ENCODE data around the gene CDC42EP2. TPM values are rescaled to one million over a fixed set of nuclear protein-coding genes. Genes with fewer than 3 reads are reported as not detected.

The CDC42EP2 gene
- total and polyA plus RNA-seq, 5 donors = 9.1 to 21.2 (median 11.9) TPM

DNA sequence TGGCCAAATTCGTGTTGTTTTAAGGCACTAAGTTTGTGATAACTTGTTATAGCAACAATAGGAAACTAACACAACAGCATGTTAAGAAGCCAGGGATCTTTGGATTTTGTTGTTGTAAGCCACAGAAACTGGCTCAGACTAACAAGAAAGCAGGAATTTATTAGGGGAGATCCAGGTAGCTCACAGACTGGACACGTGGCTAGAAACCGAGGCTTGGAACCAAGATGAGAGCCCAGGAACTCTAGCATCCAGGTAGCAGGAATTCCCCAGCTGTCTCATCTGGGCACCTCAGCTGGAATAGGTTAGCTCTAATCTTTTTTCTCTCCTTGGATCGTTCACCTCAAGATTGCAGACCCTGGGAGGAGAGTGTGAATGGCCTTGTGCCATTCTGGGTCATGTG is 28.0 kb upstream of the CDC42EP2 start:
- 85% methylated on average over 4 of the region's 4 CpGs for WGBS
- no peaks in the 10 kb centered on the region for H3K27me3 ChIP-seq (ENCODE audit: control insufficient read depth, insufficient read depth)
- intact Hi-C loops (cut with DNase I) = no loop called here

DNA sequence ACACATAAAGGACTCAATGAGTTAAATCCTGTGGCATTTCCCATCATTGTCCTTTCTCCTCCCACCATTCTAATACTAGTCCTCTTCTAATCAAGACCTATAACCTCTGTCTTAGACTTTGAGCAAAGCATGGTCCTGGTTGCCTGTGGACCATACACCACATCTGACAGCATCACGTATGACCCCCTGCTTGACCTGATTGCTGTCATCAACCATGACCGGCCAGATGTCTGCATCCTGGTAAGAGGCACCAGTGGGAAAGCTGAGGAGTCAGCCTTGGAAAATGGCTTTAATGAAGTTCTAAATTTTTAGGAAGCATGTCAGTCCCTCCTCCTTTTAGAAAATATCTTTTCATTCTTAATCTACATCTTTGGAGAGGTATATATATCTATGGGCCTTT is 27.1 kb upstream of the CDC42EP2 start:
- WGBS = 90% methylated on average over 2 of the region's 2 CpGs
- ATAC-seq (no peak), DNase-seq (no peak)
- Histone ChIP-seq H3K4me3 (ENCODE audit: low read length) (no peak overlapping the region), H3K9me3 (ENCODE audit: control insufficient read depth, low read length) (no peaks in the 10 kb centered on the region), H3K27ac (ENCODE audit: low read length) (no peak overlapping the region), H3K27me3 (ENCODE audit: control insufficient read depth, insufficient read depth) (no peaks in the 10 kb centered on the region), H3K4me1 (ENCODE audit: control insufficient read depth, insufficient read depth, low read length) (peaks cover 10% of the 10 kb centered on the region)
- intact Hi-C loops (cut with DNase I) = no loop called here

More for the DNA sequence above, 28.0 kb upstream of the CDC42EP2 start:
- Histone ChIP-seq H3K4me3 (ENCODE audit: low read length) (no peak overlapping the region), H3K4me1 (ENCODE audit: control insufficient read depth, insufficient read depth, low read length) (peaks cover 6% of the 10 kb centered on the region), H3K27ac (ENCODE audit: low read length) (no peak overlapping the region), H3K9me3 (ENCODE audit: control insufficient read depth, low read length) (no peaks in the 10 kb centered on the region)
- DNase-seq (no peak), ATAC-seq (no peak)

DNA sequence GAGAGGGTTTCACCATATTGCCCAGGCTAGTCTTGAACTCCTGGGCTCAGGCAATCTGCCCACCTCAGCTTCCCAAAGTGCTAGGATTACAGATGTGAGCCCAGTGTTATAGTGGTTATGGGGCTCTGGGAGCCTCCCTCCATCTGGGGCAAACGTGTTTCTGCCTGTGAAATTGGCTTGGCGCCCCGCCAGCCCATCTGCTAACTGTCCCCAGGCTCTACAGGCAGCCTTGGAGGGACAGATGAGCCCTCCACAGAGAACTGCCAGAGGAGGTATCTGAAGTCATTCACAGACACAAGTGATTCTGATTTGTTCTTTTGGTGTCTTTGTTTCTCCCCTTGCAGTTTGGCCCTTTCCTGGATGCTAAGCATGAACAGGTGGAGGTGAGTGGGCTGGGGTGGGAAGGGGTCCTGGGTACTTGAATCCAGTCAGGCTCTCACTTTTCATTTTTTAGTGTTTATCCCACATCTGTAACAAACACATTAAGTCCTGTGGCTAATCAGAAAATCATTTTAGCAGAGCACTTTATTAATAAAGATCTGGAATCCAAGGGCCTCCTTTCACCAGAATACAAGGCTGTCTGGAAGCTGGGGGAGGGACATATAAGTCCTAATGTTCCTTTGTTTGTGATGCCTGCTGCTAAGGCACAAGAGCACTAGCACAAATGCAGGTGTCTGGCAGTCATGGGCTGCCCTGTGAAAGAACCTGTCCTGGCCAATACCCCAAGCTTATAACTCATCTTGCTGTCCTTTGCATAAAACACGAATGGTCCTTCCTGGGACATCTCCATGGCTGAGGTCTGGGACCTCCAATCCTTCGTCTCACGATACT is 25.7 kb upstream of the CDC42EP2 start:
- Histone ChIP-seq H3K4me3 (ENCODE audit: low read length) (no peak overlapping the region), H3K27me3 (ENCODE audit: control insufficient read depth, insufficient read depth) (no peaks in the 10 kb centered on the region), H3K4me1 (ENCODE audit: control insufficient read depth, insufficient read depth, low read length) (peaks cover 16% of the 10 kb centered on the region), H3K27ac (ENCODE audit: low read length) (peak overlapping the region; percentile 20), H3K9me3 (ENCODE audit: control insufficient read depth, low read length) (no peaks in the 10 kb centered on the region)
- ATAC-seq (no peak), DNase-seq (peak in 2 of 3 donors; percentile 41 to 76)
- WGBS = 64% methylated on average over 6 of the region's 6 CpGs
- intact Hi-C loops (cut with DNase I) = no loop called here

DNA sequence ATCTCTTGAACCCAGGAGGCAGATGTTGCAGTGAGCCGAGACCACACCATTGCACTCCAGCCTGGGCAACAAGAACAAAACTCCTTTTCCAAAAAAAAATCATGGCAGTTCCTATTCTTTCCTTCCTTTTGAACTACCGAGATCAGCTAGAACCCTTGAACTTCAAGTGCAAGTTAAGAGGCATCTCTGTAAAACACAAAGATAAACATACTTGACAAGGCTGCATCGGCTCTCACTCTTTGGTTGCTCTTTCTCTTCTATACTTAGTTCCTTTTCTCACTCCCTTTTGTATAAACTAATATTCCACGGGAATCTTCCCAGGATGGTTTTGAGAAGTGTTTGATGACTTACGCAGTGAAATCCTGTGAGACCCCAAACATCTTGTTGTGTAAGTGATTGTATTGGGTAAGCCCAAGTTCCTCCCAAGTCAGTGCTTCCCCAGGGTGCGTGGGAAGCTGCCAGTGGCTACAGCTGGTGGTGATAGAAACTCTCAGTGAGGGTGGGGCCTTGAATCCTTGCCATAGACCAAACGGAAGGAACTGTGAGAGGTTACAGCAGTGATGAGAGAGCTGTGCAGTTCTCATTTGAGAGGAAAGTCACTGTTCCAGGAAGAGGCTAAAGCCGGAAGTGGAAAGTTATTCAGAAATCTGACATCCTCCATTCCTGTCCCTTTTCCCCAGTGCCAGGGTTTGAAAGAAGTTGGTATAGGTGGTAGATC is 24.1 kb upstream of the CDC42EP2 start:
- intact Hi-C loops (cut with DNase I) = no loop called here
- peak; percentile 95 to 97 (median 96) for DNase-seq
- H3K9me3 ChIP-seq (ENCODE audit: control insufficient read depth, low read length) = no peaks in the 10 kb centered on the region
- H3K4me3 ChIP-seq (ENCODE audit: low read length) = no peak overlapping the region
- 14% methylated on average over 8 of the region's 8 CpGs for WGBS
- peak overlapping the region; percentile 97 for H3K27ac ChIP-seq (ENCODE audit: low read length)
- ATAC-seq = peak; percentile 93 to 94
- H3K4me1 ChIP-seq (ENCODE audit: control insufficient read depth, insufficient read depth, low read length) = peaks cover 19% of the 10 kb centered on the region
- no peaks in the 10 kb centered on the region for H3K27me3 ChIP-seq (ENCODE audit: control insufficient read depth, insufficient read depth)

DNA sequence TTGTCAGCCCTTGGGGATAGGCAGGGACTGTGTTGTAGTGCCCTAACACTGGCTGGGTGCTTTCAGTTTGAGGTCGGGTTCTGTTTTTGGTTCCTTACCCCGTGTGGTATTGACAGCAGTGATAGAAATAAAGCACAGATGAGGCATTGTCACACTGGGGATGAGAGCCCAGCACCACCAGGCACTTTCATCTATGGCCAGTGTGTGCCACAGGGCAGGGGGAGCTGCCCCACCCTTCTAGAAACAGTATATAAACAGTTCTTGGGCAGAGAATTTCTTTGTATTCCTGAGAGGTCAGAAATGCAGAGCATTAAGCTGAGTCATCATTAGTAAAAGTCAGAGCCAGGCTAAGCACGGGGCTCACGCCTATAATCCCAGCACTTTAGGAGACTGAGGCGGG is 23.1 kb upstream of the CDC42EP2 start:
- DNase-seq = no peak
- WGBS = 29% methylated on average over 5 of the region's 5 CpGs
- peak; percentile 30 to 50 for ATAC-seq
- Histone ChIP-seq H3K4me3 (ENCODE audit: low read length) (no peak overlapping the region), H3K27me3 (ENCODE audit: control insufficient read depth, insufficient read depth) (no peaks in the 10 kb centered on the region), H3K9me3 (ENCODE audit: control insufficient read depth, low read length) (no peaks in the 10 kb centered on the region), H3K4me1 (ENCODE audit: control insufficient read depth, insufficient read depth, low read length) (peaks cover 19% of the 10 kb centered on the region), H3K27ac (ENCODE audit: low read length) (peak overlapping the region; percentile 97)
- intact Hi-C loops (cut with DNase I) = no loop called here

DNA sequence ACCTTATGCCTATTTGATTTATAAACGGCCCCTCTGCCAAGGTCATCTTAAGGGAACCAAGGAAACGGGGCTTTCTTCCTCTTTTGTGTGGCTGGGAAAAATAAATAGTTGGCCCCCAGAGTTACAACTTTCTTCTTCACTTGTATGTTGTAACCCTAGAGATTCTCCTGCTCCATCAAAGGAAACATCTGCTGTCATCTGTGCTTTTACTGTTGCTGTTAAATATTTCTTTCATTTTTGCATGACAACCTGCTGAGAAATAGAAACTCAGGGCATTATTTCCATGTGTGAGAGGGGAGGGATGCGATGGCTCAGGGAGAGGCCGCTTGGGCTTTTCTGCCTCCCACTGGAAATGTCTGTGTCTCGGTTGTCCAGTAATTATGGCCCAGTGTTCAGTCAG is 21.8 kb upstream of the CDC42EP2 start:
- WGBS = 69% methylated on average over 5 of the region's 5 CpGs
- Histone ChIP-seq H3K9me3 (ENCODE audit: control insufficient read depth, low read length) (no peaks in the 10 kb centered on the region), H3K4me3 (ENCODE audit: low read length) (no peak overlapping the region), H3K4me1 (ENCODE audit: control insufficient read depth, insufficient read depth, low read length) (peaks cover 23% of the 10 kb centered on the region), H3K27me3 (ENCODE audit: control insufficient read depth, insufficient read depth) (no peaks in the 10 kb centered on the region), H3K27ac (ENCODE audit: low read length) (peak overlapping the region; percentile 97)
- no peak for ATAC-seq
- intact Hi-C loops (cut with DNase I) = no loop called here
- DNase-seq = no peak

DNA sequence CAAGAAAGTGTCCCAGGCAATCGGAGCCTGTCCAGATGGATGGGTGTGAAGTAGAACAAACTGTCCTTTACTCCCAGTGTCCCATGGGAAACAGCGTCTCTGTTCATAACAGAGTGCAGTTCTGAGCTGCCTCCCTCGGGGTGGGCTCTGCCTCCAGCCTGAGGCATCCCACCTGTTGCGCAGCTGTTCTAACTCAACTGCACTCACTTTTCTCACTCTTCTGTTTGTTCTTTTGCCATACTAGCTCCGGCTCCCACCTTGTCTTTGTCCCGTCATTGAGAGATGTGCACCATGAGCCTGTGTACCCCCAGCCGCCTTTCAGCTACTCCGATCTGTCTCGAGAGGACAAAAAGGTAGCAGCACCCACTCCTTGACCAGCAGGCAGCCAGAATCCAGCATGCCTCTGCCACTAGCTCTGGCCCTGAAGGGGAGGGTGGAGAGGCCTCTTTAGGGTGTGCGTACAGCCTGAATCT is 20.7 kb upstream of the CDC42EP2 start:
- intact Hi-C loops (cut with DNase I) = no loop called here
- DNase-seq = peak; percentile 77 to 88 (median 80)
- H3K9me3 ChIP-seq (ENCODE audit: control insufficient read depth, low read length) = no peaks in the 10 kb centered on the region
- peak overlapping the region; percentile 87 for H3K27ac ChIP-seq (ENCODE audit: low read length)
- no peak overlapping the region for H3K4me3 ChIP-seq (ENCODE audit: low read length)
- peak; percentile 17 to 23 for ATAC-seq
- peaks cover 24% of the 10 kb centered on the region for H3K4me1 ChIP-seq (ENCODE audit: control insufficient read depth, insufficient read depth, low read length)
- WGBS = 62% methylated on average over 10 of the region's 10 CpGs
- H3K27me3 ChIP-seq (ENCODE audit: control insufficient read depth, insufficient read depth) = no peaks in the 10 kb centered on the region

DNA sequence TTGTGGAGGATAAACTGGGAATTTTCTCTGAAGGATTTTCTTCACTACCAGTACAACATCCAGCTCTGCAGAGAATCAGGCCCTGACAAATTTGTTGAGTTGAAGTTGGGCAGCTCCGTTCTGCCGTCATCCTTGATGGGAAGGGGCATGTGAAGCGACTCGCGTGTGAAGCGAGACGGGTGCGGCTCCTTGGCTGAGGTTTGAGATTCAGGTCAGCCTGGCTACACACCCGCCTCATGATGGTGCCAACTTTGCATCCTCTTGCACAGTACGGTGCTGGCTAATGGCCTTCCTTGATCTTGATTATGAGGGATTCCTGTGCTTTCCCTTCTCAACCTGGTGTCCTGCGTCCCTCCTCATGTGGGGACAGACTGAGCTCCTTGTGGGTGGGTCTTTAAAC is 19.7 kb upstream of the CDC42EP2 start:
- DNase-seq (peak in 2 of 3 donors; percentile 66 to 72), ATAC-seq (no peak)
- intact Hi-C loops (cut with DNase I) = no loop called here
- Histone ChIP-seq H3K27me3 (ENCODE audit: control insufficient read depth, insufficient read depth) (no peaks in the 10 kb centered on the region), H3K27ac (ENCODE audit: low read length) (no peak overlapping the region), H3K9me3 (ENCODE audit: control insufficient read depth, low read length) (no peaks in the 10 kb centered on the region), H3K4me1 (ENCODE audit: control insufficient read depth, insufficient read depth, low read length) (peaks cover 28% of the 10 kb centered on the region), H3K4me3 (ENCODE audit: low read length) (no peak overlapping the region)
- 85% methylated on average over 11 of the region's 11 CpGs for WGBS

DNA sequence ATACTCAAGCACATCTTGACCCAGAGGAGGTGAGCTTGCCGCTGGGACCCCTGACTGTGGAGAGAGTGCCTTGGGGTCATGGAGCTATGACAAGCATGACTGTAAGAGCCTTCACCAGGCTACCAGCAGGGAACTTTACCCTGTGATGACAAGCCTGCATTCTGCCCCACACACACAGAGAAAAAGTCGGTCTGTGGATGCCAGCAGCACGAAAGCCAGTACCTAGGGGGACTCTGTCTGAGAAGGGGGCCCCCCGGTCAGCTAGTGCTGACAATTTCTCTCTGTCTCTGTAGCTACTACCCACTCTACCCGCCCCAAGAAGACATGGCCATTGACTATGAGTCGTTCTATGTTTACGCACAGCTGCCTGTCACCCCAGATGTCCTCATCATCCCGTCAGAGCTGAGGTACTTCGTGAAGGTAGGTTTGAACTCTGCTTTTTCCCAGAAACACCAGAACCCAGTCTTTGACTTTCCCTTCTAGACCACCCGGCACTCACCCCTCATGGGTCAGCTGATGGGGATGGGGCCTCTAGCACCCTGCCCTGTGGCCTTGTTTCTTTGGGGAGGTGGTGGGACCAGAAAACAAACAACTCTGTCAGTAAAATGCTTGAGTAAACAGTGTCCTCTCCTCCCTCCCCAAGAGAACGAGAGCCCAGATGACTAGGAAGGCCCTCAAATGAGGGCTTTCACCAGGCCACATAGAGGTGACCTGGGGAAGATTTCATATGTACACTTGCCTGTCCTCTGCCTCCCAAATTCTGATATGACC is 18.9 kb upstream of the CDC42EP2 start:
- H3K9me3 ChIP-seq (ENCODE audit: control insufficient read depth, low read length) = no peaks in the 10 kb centered on the region
- no peak overlapping the region for H3K4me3 ChIP-seq (ENCODE audit: low read length)
- ATAC-seq = no peak
- no peaks in the 10 kb centered on the region for H3K27me3 ChIP-seq (ENCODE audit: control insufficient read depth, insufficient read depth)
- H3K27ac ChIP-seq (ENCODE audit: low read length) = peak overlapping the region; percentile 51
- H3K4me1 ChIP-seq (ENCODE audit: control insufficient read depth, insufficient read depth, low read length) = peaks cover 28% of the 10 kb centered on the region
- WGBS = 96% methylated on average over 11 of the region's 11 CpGs
- intact Hi-C loops (cut with DNase I) = no loop called here
- DNase-seq = no peak

DNA sequence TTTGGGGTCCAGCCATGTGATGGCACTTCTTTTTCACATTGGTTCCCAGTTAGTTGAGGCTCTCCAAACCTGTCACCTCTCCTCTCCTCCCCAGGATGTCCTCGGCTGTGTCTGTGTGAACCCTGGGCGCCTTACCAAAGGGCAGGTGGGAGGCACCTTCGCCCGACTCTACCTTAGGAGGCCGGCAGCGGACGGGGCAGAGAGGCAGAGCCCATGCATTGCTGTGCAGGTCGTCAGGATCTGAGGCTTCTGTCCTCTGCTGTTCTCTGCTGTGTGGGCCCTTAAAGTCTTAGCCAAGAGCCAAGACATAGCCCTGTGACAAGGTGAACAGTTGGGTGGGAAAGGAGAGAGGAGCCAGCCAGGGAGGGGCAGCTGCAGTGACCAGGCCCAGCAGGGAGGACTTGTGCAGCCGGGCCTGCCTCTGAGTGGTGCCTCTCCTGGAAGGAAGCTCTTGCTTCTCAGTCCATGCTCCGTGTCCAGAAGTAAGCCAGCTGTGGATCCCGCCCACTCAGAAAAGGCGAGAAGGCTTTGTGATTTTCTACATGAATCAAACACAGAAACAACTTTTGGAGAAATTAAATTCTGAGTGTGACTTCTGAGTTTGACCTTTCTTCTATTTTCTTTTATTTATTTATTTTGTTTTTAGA is 17.5 kb upstream of the CDC42EP2 start:
- Histone ChIP-seq H3K4me1 (ENCODE audit: control insufficient read depth, insufficient read depth, low read length) (peaks cover 25% of the 10 kb centered on the region), H3K4me3 (ENCODE audit: low read length) (no peak overlapping the region), H3K27ac (ENCODE audit: low read length) (peak overlapping the region; percentile 16), H3K9me3 (ENCODE audit: control insufficient read depth, low read length) (no peaks in the 10 kb centered on the region), H3K27me3 (ENCODE audit: control insufficient read depth, insufficient read depth) (no peaks in the 10 kb centered on the region)
- ATAC-seq (no peak), DNase-seq (peak; percentile 53 to 81 (median 74))
- intact Hi-C loops (cut with DNase I) = no loop called here
- 75% methylated on average over 12 of the region's 12 CpGs for WGBS
